HG03439 (cell line): ENCODE measurements around the gene GNB1L.

Source experiments
- ATAC-seq: cut with Tn5 transposase; IDR thresholded peaks from one replicate; pipeline ENCODE4 v1.9.1; 2021; ENCODE audit warnings: mild to moderate bottlenecking, moderate library complexity; ENCODE audit not compliant: unreplicated experiment

GNB1L gene

DNA sequence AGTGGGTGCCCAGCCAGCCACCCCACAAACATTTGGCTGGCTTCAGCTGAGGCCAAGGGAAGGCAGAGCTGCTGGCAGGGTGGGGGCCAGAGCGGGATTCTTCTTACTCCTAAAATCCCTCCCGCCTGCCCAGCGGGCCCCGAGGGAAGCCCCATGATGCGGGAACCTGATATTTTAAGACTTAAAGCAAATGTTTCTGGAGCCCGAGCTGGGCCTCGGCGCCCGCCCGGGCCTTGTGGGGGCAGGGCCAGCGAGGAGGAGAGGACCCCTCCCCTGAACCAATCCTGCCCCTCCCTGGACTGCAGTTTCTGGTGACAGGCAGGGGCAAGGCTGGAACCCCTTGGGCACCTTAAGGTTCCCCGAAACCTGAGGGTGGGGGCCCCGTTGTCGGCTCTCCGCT is 114.1 kb downstream of the GNB1L start:
- no peak for ATAC-seq

DNA sequence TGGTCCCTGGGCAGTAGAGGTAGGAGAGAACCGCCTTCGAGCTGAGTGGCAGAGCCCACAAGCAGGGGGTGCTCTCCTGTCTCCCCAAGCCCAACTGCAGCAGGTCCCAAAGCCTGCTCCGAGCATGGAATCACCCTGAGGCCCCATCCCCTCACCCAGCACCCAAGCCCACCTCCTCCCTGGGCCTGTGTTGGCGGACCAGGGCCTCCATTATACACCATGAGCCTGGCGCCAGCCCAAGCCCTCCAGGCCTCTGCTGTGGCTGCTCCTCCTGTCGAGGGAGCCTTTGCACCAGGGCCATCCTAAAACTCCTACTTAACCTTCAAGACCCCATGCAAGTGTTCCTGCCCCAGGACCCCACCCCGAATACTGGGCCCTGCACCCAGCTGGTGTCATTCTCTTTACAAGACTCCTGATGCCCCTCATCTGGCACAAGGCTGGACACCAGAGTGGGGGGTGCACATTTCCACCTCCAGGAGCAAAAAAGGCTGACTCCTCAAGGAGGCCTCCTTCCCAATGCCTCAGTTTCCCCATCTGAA is 114.7 kb downstream of the GNB1L start:
- no peak for ATAC-seq

DNA sequence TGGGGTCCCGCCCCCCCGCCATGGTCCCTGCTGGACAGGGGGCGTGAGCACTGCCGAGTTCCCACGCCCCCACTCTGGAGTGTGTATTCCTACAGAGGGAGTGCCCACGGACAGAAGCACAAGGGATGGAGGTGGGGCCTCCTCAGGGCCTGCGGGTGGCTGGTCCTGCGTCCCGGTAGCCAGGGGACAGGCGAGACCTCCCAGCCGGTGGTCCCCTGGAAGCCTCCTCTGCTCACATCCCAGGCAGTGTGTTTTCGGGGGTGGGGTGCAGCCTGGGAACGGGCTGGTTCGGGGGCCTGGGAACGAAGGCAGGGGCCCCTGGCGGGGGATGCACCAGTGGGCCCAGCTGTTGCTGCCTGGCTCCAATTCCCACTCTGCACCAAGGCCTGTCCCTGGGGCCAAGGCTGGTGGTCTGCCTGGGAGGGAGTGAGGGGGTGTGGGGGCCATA is 115.2 kb downstream of the GNB1L start:
- no peak for ATAC-seq

DNA sequence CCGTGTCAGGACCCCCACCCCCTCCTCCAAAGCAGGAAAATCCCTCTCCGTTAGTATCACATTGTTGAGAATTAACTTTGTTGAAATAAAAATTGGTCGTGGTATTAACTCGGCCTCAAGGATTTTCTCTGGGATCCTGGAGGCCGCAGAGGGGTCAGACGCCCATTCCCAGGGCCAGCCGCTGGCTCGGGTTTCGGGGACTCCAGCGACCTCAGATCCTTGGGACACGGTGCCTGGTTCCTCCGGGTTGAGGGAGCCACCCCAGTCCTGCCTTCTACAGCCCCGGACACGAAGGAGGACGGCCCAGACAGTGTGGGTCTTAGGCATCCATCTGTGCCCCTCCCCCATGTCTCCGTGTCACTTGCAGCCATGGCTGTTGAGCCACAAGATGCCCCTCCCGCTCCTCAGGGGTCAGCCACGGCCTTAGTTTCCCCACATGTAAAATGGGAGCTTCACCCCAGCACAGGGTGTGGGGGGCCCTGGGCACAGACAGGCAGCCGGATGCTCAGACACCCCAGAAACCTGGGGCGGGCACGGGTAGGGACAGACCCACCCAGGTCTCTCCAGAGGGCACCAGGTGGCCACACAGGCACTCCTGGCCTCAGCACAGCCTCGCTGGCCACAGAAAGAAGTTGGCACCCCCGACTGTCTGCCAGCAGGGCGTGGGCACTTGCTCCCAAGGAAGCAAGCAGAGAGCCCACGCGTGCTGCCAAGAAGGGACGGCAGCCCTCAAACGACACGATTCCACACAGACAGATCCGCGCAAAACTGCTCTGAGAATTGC is 115.8 kb downstream of the GNB1L start:
- no peak for ATAC-seq

DNA sequence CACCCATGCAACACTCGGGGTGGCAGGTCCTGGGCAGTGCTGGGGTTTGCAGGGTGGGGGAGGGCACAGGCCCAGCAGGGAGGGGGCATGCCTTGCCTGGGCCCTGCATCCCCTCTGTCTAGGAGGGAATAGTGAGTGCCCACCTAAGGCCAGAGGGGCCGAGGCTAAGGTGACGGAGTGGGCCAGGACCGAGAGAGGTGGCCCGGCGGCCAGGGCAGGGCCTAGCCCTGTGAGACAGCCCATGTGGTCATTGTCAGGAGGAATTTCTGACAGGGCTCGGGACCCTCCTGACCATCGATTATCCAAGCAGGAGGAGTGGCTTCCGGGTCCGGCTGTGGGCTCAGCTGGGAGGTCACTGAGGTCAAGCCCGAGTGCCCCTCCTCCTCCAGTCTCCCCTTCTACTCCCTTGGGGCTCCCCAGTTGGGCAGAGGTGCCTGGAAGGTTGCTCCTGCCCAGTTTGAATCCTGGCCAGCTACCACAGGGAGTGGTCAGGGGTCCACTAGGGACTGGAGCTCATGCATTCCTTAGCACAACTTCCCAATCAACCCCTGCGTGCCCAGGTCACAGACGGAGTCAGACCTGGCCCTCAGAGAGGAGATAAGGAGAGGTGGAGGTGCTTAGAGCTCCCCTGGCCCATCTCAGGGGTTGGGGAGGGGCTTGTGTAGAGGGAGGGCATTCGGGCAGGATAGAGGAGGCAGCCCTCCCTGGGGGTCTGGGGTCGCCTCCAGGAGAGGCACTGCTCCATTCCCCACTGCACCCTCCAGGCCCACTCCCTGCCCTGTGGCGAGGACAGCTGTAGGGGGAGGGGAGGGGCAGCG is 116.6 kb downstream of the GNB1L start:
- no peak for ATAC-seq

DNA sequence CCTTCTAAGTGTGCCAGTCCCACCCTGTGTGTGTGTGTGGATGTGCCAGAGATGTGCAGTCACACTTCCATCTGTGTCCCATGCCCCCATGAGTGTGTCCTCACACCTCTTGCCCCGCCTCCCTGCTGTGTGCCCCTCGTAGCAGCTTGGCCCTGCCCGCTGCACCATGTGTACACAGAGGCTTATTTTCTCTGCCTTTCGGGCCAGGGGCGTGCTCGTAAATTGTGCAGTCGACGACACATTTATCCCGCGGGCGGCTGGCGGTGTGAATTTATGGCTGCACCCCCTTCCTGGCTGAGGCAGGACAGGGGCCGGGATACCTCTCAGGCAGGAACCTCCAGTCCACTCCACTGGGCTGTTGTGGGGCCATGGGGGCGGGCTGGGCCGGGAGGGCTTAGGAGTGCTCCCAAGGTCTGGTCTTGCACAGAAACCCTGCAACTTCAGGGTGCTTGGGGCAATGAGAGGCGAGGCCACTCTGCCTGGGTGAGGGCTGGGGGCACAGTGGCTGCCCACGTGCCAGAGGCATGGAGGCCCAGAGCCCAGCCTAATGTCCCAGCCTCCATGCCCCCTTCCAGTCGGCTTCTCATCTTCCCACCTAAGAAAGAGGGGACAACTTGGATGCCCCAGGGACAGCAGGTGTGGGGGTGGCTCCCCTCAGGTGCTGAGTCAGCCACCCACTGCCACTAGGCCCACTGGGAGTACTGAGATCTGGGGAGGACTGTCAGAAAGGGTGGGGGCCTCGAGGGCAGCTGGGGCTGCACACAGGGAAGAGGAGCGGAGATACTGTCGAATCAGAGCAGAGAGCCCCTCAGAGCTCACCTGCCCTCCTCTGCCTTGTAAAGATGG is 118.8 kb downstream of the GNB1L start:
- ATAC-seq = no peak

DNA sequence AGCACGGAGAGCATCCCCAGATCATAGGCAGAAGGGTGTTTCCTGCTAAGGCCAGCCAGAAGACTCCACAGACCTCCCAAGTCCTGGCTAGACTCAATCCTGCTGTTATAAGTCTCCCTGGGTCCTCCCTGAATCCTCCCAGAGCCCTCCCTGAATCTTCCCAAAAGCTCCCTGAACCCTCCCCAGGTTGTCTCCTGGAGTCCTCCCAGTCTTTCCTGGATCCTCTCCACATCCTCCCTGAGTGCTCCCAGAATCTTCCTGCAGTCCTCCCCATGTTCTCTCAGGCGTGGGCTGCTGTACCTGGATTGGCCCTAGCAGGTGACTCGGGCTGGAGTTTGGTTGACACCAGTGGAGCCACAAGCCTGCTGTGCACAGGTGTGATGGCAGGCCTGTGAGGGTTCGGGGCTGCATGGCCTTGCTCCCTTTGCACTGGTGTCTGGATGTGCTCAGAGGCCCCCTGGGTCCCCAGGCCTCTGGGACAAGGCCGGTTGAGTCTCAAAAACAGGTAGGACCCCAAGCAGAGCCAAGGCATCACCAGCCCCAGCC is 119.8 kb downstream of the GNB1L start:
- no peak for ATAC-seq

DNA sequence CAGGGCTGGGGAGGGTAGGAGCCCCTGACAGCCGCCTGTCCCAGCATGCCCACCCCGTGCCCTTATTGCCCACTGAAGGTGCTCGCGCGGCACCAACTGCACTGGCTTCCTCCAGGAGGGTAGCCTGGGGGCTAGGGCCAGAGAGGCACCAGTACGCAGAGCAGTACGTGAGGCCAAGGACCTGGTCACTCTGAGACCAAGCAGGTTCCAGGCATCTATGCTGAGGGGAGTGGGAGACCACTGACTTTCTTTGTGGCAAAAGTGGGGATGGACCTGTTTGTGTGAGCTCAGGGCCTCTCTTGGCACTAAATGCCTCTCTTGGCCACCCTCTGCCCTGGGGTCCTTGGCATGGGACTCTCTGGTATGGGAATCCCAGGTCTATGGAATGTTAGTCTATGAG is 120.5 kb downstream of the GNB1L start:
- no peak for ATAC-seq

DNA sequence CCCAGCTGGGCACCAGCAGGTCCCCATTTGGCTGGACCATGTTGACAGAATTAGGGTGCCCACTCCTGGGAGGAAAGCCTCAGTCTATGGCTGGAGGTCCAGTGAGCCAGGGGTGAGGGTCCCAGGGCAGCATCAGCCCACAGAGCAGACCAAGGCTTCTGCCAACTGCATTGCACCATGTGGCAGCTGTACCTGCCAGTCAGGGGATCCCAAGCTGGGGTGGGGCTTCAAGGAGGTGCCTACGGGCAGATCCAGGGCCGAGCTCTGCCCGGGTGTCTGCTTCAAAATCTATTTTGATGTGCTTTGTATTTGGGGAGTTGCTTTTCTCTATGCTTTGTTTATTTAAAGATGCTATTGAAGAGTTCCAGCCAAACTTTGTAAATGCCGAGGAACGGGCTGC is 120.9 kb downstream of the GNB1L start:
- no peak for ATAC-seq
